Liver (tissue), 9 donors: ENCODE measurements around the gene SIK3. TPM values are rescaled to one million over a fixed set of nuclear protein-coding genes. Genes with fewer than 3 reads are reported as not detected.
A peak's percentile ranks its signal among the peaks of the same experiment; 100 is the strongest.

ENCODE experiments used
- DNase-seq: peaks from one replicate; pipeline ENCODE4 v3.0.0-alpha.2; 2017; ENCODE audit warnings: low spot score
- H3K27ac ChIP-seq, 2 donors: one replicate each; pipeline ENCODE4 v1.7.0; 2013; ENCODE audit warnings: inconsistent platforms in 2 of 2, low read length in 2 of 2, control low read depth in 1 of 2, low read depth in 1 of 2, mild to moderate bottlenecking in 1 of 2
- H3K27me3 ChIP-seq, 4 donors: one replicate each; pipeline versions ENCODE4 v1.6.1 to v1.7.0; 2013; ENCODE audit warnings: low read length in 3 of 4, inconsistent platforms in 1 of 4, mild to moderate bottlenecking in 1 of 4, moderate library complexity in 1 of 4; ENCODE audit not compliant: control insufficient read depth in 4 of 4, insufficient read depth in 4 of 4
- H3K36me3 ChIP-seq, 4 donors: one replicate each; pipeline versions ENCODE4 v1.6.1 to v1.7.0; 2013; ENCODE audit warnings: low read length in 3 of 4, mild to moderate bottlenecking in 3 of 4, low read depth in 1 of 4, moderate library complexity in 1 of 4; ENCODE audit not compliant: control insufficient read depth in 4 of 4, insufficient read depth in 3 of 4
- H3K4me1 ChIP-seq, 4 donors: one replicate each; pipeline versions ENCODE4 v1.6.1 to v1.7.0; 2013; ENCODE audit warnings: low read length in 3 of 4, mild to moderate bottlenecking in 3 of 4, moderate library complexity in 1 of 4; ENCODE audit not compliant: control insufficient read depth in 4 of 4, insufficient read depth in 4 of 4
- H3K4me3 ChIP-seq, 3 donors: one replicate each; pipeline versions ENCODE4 v1.6.1 to v1.7.0; 2013; ENCODE audit warnings: low read length in 3 of 3, control low read depth in 1 of 3, low read depth in 1 of 3, mild to moderate bottlenecking in 1 of 3
- H3K9ac ChIP-seq, 2 donors: one replicate each; pipeline ENCODE4 v1.7.0; 2013; ENCODE audit warnings: low read length in 2 of 2, mild to moderate bottlenecking in 2 of 2, moderate library complexity in 2 of 2, control low read depth in 1 of 2, low read depth in 1 of 2
- H3K9me3 ChIP-seq, 4 donors: one replicate each; pipeline versions ENCODE4 v1.6.1 to v1.7.0; 2013; ENCODE audit warnings: low read length in 3 of 4; ENCODE audit not compliant: control insufficient read depth in 4 of 4
- CTCF ChIP-seq: fragments of 150-350 bp; IDR thresholded peaks from 2 replicates; pipeline ENCODE4 v1.5.1; 2017; ENCODE audit warnings: improper control_type of control experiment, low read depth, low read length; ENCODE audit not compliant: missing input control
- EGR1 ChIP-seq, 2 donors: IDR thresholded peaks; 2 replicates each; pipeline ENCODE4 v1.6.1; 2016 to 2018; ENCODE audit warnings: antibody characterized with exemption in 2 of 2, low read depth in 2 of 2
- HNF4A ChIP-seq, 2 donors: conservative IDR thresholded peaks; 2 replicates each; pipeline ENCODE4 v1.6.1; 2016; ENCODE audit warnings: antibody characterized with exemption in 2 of 2, mild to moderate bottlenecking in 2 of 2
- JUND ChIP-seq, 2 donors: IDR thresholded peaks; 2 replicates each; pipeline ENCODE4 v1.6.1; 2016; ENCODE audit warnings: antibody characterized with exemption in 2 of 2
- NR2F2 ChIP-seq: IDR thresholded peaks from 2 replicates; pipeline ENCODE4 v1.6.1; 2016; ENCODE audit warnings: antibody characterized with exemption
- RAD21 ChIP-seq, 2 donors: IDR thresholded peaks; 2 replicates each; pipeline ENCODE4 v1.6.1; 2016; ENCODE audit warnings: antibody characterized with exemption in 2 of 2, mild to moderate bottlenecking in 2 of 2
- REST ChIP-seq: IDR thresholded peaks from 2 replicates; pipeline ENCODE4 v1.6.1; 2016; ENCODE audit warnings: antibody characterized with exemption, mild to moderate bottlenecking
- RXRA ChIP-seq, 2 donors: IDR thresholded peaks; 2 replicates each; pipeline ENCODE4 v1.6.1; 2017 to 2018; ENCODE audit warnings: antibody characterized with exemption in 2 of 2, mild to moderate bottlenecking in 1 of 2
- SP1 ChIP-seq: IDR thresholded peaks from 2 replicates; pipeline ENCODE4 v1.6.1; 2018; ENCODE audit warnings: antibody characterized with exemption, mild to moderate bottlenecking
- TAF1 ChIP-seq: conservative IDR thresholded peaks from 2 replicates; pipeline ENCODE4 v1.6.1; 2016; ENCODE audit warnings: antibody characterized with exemption, mild to moderate bottlenecking
- YY1 ChIP-seq: IDR thresholded peaks from 2 replicates; pipeline ENCODE4 v1.6.1; 2016; ENCODE audit warnings: antibody characterized with exemption, mild to moderate bottlenecking
- ZBTB33 ChIP-seq: IDR thresholded peaks from 2 replicates; pipeline ENCODE4 v1.6.1; 2016; ENCODE audit warnings: antibody characterized with exemption
- WGBS: extraction: QIAGEN DNeasy Blood & Tissue Kit; methylation state at CpG from one replicate; pipeline ENCODE4 v1.1.7; 2013; 5-methylcytosine and 5-hydroxymethylcytosine counted together
- polyA plus RNA-seq, 2 donors: library from polyadenylated mRNA; stranded (reverse) in 1 of 2; unstranded in 1 of 2; fragments of 200-250 nt in 1 of 2; fragments of >200 nt in 1 of 2; fragmentation: Nextera tagmentation in 1 of 2; extraction: Ambion mirVana in 1 of 2; gene quantifications; one replicate each; pipeline versions ENCODE4 v1.2.1 to v1.2.3, GENCODE V29; 2013 to 2015
- total RNA-seq, 2 donors: library from RNA; depleted of rRNA; stranded (reverse); fragments of >200 nt; gene quantifications; one replicate each; pipeline ENCODE4 v1.2.3, GENCODE V29; 2014
- TF ChIP-seq, protein P1 (sequence below): IDR thresholded peaks from 2 replicates; pipeline ENCODE4 v1.6.1; 2016; ENCODE audit warnings: antibody characterized with exemption
- donor health status: healthy.
- donor health status: healthy.
- donor health status: healthy.
- donor health status: healthy.
- donor health status: healthy.

Gene SIK3
- total and polyA plus RNA-seq, 4 donors: 6.9 to 52.4 (median 14.4) TPM

DNA sequence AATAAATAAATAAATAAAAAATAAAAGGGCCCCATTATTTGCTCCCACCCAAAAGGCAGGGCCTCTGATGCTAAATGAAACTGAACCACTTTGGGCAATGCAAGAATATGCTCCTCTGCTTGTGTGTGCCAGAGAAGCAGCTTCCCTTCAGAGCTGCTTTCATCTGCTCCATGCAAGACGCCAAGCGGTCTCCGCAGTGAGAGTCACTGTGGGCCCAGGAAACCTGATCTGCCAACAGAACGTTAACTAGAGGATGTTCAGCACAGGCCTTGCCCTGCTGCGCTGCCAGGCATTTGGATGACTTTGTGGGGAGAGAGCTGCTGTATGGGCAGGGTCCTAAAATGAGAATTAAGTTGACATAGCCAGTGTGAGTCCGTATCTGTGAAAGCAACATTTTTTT is 217.1 kb downstream of the SIK3 start:
- DNase-seq: no peak
- Histone ChIP-seq H3K4me1 (peaks cover 0 to 4% (median 2%) of the 10 kb centered on the region in 4 donors), H3K9me3 (no peaks in the 10 kb centered on the region), H3K27me3 (no peaks in the 10 kb centered on the region), H3K27ac (no peak overlapping the region), H3K36me3 (peaks cover 0 to 8% (median 4%) of the 10 kb centered on the region in 4 donors), H3K4me3 (no peak overlapping the region), H3K9ac (no peak overlapping the region)
- WGBS: 91% methylated on average over 6 of the region's 6 CpGs
- no peak for TF ChIP-seq SP1
- no peak for TF ChIP-seq ZBTB33
- no peak for TF ChIP-seq JUND (IDR thresholded peaks at IDR 0.05)

DNA sequence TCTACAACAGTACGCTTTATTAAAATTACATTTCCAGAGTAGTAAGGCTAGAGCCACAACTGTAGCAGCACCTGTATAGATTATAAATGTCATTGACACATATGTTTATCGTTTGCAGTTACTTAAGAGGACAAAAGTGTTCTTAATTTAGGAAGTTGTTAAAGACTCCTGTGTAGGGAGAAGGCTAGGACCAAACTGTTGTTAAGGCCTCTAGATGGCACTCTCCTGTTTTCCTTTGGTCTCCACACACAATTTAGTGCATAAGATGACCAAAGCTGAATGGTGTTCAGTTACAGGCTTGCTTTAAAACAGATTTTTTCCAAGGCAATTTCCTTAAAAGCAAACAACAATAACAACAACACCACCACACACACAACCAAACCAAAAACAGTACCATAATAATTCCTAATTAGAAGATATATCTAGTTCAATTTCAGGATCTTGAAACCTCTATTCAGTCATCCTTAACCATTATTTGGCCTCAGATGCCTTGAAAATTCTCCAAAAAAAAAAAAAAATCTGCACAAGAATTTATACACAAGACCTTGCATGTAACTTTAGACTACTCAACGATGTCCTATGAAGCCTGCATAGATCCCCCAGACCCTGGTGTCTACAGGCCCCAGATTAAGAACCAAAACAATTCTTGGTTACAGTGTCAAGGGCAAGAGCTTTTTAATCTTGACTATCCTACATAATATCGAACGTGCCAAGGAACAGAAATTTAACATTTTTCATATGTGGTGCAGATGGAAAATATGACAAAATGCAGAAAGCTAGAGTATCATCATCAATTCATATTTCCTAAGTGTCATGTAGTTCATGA is 218.2 kb downstream of the SIK3 start:
- no peak overlapping the region for H3K4me3 ChIP-seq
- 64% methylated on average over 5 of the region's 5 CpGs for WGBS
- DNase-seq: no peak
- peaks cover 4 to 17% (median 11%) of the 10 kb centered on the region in 4 donors for H3K36me3 ChIP-seq
- H3K4me1 ChIP-seq: peaks cover 0 to 4% (median 2%) of the 10 kb centered on the region in 4 donors
- H3K27ac ChIP-seq: no peak overlapping the region
- TF ChIP-seq, protein P1, sequence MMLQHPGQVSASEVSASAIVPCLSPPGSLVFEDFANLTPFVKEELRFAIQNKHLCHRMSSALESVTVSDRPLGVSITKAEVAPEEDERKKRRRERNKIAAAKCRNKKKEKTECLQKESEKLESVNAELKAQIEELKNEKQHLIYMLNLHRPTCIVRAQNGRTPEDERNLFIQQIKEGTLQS: no peak
- TF ChIP-seq RXRA (IDR thresholded peaks at IDR 0.05) (no peak), TAF1 (no peak), RAD21 (IDR thresholded peaks at IDR 0.05) (peak; percentile 93 to 95), CTCF (peak; percentile 68)
- H3K9me3 ChIP-seq: no peaks in the 10 kb centered on the region
- no peak overlapping the region for H3K9ac ChIP-seq
- H3K27me3 ChIP-seq: no peaks in the 10 kb centered on the region

DNA sequence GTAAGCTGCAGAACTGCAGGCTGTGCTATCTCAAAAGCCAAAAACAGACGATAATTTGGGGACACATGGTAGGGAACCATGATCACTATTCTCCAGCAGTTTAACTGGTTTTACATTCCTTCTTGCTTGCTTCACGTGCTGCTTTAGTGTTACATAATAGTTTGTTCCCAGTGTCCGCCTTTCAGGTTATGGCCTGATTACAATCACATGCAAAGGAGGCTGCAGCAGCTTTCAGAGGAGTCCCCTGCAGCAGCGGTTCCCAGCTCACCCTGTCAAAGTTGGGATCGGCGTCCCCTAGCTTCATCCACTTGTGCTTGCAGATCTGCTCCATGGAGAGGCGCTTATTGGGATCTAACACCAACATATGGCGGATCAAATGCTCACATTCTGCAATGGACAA is 221.6 kb downstream of the SIK3 start:
- Histone ChIP-seq H3K36me3 (peaks cover 11 to 43% (median 37%) of the 10 kb centered on the region in 4 donors), H3K9ac (no peak overlapping the region), H3K27ac (no peak overlapping the region), H3K9me3 (no peaks in the 10 kb centered on the region), H3K27me3 (no peaks in the 10 kb centered on the region), H3K4me3 (no peak overlapping the region), H3K4me1 (peaks cover 0 to 4% (median 2%) of the 10 kb centered on the region in 4 donors)
- WGBS: 83% methylated on average over 8 of the region's 8 CpGs
- no peak for DNase-seq
- TF ChIP-seq NR2F2 (no peak), JUND (IDR thresholded peaks at IDR 0.05) (no peak), YY1 (no peak), REST (no peak), SP1 (no peak), RAD21 (IDR thresholded peaks at IDR 0.05) (no peak), HNF4A (conservative IDR thresholded peaks at IDR 0.05) (no peak), ZBTB33 (no peak), EGR1 (IDR thresholded peaks at IDR 0.05; ENCODE audit: low read depth in 2 of 2) (no peak)
- TF ChIP-seq, protein P1: no peak
